Measurements from ENCODE around the gene PKD1L1.

DNA sequence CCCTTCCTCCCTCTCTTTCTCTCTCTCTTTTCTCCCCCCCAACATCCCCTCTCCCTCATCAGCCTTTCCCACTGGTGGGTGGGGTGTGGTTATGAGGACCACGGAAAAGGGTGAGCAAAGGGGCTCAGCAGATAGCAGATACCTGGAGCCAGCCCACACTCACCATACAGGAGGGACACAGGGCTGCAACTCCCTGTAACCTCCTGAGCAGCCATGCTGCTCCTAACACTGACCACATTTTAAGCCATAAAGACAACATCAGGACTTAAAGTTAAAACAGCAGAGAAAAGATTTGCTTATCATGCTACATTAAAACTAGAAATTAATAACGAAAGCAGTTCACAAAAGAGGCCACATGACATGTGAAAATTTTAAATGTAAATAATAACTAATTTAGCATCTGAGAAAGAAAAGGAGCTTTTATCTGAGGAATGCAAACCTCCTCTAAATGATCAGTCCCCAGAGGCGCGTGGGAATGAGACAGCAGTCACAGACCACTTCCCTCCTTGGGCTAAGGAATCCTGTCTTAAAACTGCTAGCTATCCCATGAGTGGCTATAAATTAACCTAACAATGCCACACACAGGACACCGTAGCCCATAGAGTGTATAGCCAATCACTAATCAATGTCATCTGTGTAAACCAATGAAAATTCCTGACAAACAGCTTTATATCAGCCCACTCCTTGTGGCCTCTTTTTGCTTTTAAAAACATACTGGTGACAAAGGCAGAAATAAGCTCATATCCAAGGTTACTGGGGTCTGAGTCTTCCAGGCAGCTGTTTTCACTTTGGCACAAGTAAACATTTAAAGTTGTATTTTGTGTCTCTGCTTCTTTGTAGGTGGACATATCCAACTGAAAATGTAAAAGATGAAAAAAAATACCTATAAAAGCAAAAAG, 33.3 kb downstream of the PKD1L1 start:
- no peak for TF ChIP-seq CTCF (IDR thresholded peaks at IDR 0.05)
- TF ChIP-seq ZNF317 (CRISPR knock-in tag; IDR thresholded peaks at IDR 0.05; ENCODE audit: borderline replicate concordance, low read depth): no peak
- TF ChIP-seq ATF3 (CRISPR knock-in tag; conservative IDR thresholded peaks at IDR 0.05): no peak
- no peak for TF ChIP-seq MAX (CRISPR knock-in tag; IDR thresholded peaks at IDR 0.05)
- no peak for TF ChIP-seq TEAD4 (CRISPR knock-in tag; IDR thresholded peaks at IDR 0.05)
- no peak for TF ChIP-seq NFATC4 (CRISPR knock-in tag; IDR thresholded peaks at IDR 0.05)
- no peak for TF ChIP-seq ESRRA (CRISPR knock-in tag; IDR thresholded peaks at IDR 0.05; ENCODE audit: borderline replicate concordance)
